ENCODE measurements around the gene TMEM240. TPM values are rescaled to one million over a fixed set of nuclear protein-coding genes. Genes with fewer than 3 reads are reported as not detected.
"Not testable (repeated sequence)": the region's sequence is repeated elsewhere in the genome, so short reads cannot be mapped to it uniquely, and the experiment has no call there.

The TMEM240 gene
- polyA plus RNA-seq, 1 donor from 2014 or later = not detected

DNA sequence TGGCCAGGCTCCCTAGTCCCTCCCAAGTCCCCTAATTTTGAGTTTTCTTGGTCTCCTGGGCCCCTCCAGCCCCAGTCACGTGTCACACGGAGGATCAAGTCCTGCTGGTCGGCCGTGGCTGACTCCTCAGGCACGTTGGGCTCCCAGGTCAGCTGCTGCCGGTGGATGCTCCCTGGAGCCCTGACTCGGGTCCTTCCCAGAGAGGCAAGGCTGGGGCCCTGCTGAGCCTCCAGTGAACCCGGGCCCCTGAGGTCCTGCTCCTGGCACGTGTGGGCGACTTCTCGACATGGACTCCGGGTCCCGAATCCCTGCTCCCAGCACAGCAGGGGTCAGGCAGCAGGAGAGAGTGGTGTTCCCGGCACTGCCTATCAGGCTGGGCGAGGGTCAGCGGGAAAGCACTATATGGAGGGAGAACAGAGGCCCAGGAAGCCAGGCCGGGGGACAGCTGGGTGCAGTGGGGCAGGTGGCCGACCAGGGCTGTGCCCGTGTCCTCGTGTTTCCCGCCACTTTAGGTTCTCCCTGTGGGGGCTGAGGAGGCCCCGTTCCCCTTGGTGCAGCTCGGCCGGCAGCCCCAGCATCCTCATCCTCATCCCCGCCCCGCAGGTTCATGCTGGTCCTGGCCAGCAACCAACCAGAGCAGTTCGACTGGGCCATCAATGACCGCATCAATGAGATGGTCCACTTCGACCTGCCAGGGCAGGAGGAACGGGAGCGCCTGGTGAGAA lies 13.2 kb downstream of the TMEM240 start:
- H3K27me3 Mint-ChIP-seq = no peaks in the 10 kb centered on the region
- H3K9me3 Mint-ChIP-seq = peaks cover 0 to 3% (median 0%) of the 10 kb centered on the region in 3 donors
- no peaks in the 10 kb centered on the region for H3K4me1 Mint-ChIP-seq
- H3K4me3 Mint-ChIP-seq = no peak overlapping the region
- peaks cover 4% of the 10 kb centered on the region for H3K36me3 Mint-ChIP-seq
- H3K27ac Mint-ChIP-seq = no peak overlapping the region

DNA sequence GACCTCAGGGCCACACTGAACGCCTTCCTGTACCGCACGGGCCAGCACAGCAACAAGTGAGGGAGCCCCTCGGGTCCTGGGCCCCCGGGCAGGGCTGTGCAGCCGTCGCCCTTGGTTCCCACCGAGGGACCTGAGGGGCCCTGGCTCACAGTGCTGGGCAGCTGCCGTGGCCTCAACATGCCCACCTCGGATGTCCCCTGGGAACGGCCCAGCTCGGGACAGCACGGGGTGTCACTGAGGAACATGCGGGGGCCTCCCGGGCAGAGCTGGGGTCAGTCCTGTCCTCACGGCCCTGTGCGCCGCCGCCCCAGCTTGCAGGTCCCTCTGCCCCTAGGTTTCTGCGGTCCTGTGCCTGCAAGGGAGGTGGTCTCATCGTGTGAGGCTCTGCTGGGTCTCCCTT lies 13.9 kb downstream of the TMEM240 start:
- not testable (repeated sequence) for H3K27ac Mint-ChIP-seq, H3K27me3 Mint-ChIP-seq, H3K36me3 Mint-ChIP-seq, H3K9me3 Mint-ChIP-seq, H3K4me1 Mint-ChIP-seq, H3K4me3 Mint-ChIP-seq

DNA sequence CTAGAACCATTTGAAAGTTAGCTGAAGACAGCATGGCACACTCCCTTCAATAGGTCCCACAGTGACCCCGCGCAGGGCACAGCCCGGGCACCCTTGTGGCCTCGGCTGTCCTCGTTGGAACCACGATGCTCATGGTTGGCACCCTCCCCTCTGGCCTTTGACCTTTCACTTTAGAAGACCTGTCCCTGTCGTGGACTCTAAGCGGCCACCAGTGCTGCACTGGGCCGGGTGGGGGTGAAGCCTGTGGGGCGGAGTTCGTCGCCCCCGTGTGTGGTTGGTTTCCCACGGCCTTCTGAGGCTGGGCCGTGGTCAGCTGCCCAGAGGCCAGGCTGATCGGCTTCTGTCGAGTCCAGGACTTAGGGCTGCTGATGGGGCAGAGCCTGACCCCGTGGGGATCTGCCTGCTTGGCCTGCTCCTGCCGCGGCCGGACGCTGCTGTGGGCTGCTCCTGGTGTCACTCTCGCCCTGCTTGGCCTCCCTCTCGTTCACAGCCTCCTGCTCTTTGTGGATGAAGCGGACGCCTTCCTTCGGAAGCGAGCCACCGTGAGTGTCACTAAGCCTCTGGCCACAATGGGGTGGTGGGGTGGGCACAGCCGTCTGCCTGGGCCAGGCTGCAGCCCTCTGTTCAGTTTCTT lies 15.6 kb downstream of the TMEM240 start:
- not testable (repeated sequence) for H3K4me1 Mint-ChIP-seq, H3K36me3 Mint-ChIP-seq, H3K9me3 Mint-ChIP-seq, H3K27me3 Mint-ChIP-seq, H3K4me3 Mint-ChIP-seq, H3K27ac Mint-ChIP-seq

DNA sequence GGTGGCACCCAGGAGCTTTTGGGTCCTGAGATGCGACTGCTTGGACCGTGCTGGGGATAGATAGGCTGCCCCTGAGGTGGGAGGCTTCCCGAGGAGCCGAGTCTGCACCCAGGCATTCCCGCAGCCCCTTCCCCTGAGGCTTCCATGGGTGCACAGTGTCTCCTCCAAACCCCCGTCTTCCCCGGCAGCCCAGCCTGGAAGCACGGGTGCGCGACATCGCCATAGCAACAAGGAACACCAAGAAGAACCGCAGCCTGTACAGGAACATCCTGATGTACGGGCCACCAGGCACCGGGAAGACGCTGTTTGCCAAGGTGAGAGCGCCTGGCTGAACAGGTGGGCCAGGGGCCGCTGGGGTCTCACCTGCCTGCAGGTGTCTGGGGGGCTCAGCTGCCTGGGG lies 16.8 kb downstream of the TMEM240 start:
- peak overlapping the region in 1 of 4 donors; percentile 70 for H3K4me3 Mint-ChIP-seq
- H3K9me3 Mint-ChIP-seq, H3K27me3 Mint-ChIP-seq, H3K36me3 Mint-ChIP-seq, H3K27ac Mint-ChIP-seq, H3K4me1 Mint-ChIP-seq: not testable (repeated sequence)

DNA sequence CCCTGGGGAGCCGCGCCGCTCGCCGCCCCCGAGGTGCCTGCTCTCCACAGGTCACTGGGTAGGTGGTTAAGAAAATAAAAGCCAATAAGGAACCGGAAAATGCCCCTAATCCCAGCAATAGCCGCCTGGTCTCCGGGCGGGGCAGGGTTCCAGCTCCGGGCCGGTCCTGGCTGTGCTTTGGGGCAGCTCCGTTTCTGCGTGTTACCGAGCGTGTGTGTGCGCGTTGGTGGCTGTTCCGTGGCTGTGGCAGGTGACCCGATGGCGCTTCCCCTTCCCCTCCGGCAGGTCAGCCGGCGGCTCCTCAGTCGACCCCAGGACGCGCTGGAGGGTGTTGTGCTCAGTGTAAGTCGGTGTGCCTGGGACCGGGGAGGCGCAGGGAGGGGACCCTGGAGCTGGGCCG lies 17.2 kb downstream of the TMEM240 start:
- H3K4me1 Mint-ChIP-seq = not testable (repeated sequence)

DNA sequence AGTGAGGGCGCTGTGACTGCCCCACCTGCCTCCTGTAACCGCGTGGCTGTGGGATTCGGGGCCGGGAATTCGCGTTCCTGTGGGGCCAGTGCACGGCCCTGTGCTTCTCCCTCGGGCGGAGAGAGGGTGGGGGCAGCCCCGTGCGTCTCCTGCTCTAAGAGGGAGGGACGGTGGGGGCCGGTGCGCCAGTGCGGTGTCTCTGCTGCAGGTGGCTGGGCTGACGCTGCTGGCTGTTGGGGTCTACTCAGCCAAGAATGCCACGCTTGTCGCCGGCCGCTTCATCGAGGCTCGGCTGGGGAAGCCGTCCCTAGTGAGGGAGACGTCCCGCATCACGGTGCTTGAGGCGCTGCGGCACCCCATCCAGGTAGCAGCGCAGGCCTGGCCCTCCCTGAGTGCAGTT lies 17.9 kb downstream of the TMEM240 start:
- H3K27ac Mint-ChIP-seq, H3K36me3 Mint-ChIP-seq, H3K27me3 Mint-ChIP-seq, H3K4me1 Mint-ChIP-seq, H3K4me3 Mint-ChIP-seq, H3K9me3 Mint-ChIP-seq: not testable (repeated sequence)

More for the DNA sequence above, 17.2 kb downstream of the TMEM240 start:
- H3K4me3 Mint-ChIP-seq, H3K27ac Mint-ChIP-seq, H3K27me3 Mint-ChIP-seq, H3K9me3 Mint-ChIP-seq, H3K36me3 Mint-ChIP-seq: not testable (repeated sequence)

DNA sequence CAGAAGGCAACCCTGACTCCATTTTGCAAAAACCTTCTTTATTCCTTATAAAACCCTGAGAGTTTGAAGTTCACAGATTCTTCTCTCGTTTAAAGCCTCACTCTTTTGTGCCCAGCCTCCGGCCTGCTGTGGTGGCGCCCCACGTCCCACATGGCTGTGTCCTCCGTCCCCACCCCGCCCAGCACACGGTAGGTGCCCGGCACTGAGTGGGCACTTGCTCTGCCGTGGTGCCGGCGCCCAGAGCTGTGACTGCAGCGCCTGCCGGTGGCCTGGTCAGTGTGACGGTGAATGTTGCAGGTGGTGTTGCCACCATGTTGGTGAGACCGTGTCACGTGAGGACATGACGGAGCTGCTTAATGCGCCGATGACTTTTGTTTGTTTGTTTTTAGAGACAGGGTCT lies 19.1 kb downstream of the TMEM240 start:
- no peak overlapping the region for H3K27ac Mint-ChIP-seq
- H3K36me3 Mint-ChIP-seq = peaks cover 3% of the 10 kb centered on the region
- no peaks in the 10 kb centered on the region for H3K27me3 Mint-ChIP-seq
- H3K4me3 Mint-ChIP-seq = no peak overlapping the region
- no peaks in the 10 kb centered on the region for H3K4me1 Mint-ChIP-seq
- no peaks in the 10 kb centered on the region for H3K9me3 Mint-ChIP-seq

DNA sequence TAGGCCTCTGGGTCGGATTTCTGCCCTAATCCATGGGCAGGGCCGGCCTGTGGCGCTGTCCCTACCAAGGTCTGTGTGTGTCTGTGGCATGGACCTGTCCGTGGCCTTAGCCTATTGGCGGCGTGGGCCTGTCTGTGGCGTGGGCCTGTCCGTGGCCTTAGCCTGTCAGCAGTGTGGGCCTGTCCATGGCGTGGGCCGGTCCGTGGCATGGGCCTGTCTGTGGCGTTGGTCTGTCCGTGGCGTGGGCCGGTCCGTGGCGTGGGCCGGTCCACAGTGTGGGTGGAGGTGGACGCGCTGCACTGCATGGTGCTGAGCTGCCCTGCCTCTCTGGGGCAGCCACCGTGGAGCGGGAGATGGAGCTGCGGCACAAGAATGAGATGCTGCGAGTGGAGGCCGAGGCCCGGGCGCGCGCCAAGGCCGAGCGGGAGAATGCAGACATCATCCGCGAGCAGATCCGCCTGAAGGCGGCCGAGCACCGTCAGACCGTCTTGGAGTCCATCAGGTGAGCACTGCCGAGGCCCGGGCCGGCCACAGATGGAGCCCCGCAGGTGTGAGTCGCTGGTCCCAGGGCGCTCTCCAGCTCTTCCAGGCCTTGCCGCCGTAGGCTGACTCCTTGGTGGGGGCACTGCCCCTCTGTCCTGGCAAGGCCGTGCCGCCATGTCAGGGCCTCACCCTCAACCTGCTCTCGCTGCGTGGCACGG lies 20.5 kb downstream of the TMEM240 start:
- not testable (repeated sequence) for H3K4me3 Mint-ChIP-seq, H3K4me1 Mint-ChIP-seq, H3K27me3 Mint-ChIP-seq, H3K36me3 Mint-ChIP-seq, H3K9me3 Mint-ChIP-seq, H3K27ac Mint-ChIP-seq

DNA sequence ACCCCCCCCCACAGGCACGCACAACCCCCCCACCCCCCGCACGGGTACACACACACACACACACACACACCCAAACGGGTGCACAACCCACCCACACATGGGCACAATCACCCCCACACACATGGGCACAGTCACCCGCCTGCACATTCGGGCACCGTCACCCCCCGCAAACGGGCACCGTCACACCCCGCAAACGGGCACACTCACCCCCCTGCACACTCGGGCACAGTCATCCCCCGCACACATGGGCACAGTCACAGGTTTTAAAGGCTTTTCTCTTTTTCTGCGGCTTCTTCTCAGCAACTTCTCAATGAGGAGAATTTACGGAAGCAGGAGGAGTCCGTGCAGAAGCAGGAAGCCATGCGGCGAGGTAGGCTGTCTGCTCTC lies 21.8 kb downstream of the TMEM240 start:
- H3K4me3 Mint-ChIP-seq, H3K27ac Mint-ChIP-seq, H3K36me3 Mint-ChIP-seq, H3K4me1 Mint-ChIP-seq, H3K27me3 Mint-ChIP-seq, H3K9me3 Mint-ChIP-seq: not testable (repeated sequence)

DNA sequence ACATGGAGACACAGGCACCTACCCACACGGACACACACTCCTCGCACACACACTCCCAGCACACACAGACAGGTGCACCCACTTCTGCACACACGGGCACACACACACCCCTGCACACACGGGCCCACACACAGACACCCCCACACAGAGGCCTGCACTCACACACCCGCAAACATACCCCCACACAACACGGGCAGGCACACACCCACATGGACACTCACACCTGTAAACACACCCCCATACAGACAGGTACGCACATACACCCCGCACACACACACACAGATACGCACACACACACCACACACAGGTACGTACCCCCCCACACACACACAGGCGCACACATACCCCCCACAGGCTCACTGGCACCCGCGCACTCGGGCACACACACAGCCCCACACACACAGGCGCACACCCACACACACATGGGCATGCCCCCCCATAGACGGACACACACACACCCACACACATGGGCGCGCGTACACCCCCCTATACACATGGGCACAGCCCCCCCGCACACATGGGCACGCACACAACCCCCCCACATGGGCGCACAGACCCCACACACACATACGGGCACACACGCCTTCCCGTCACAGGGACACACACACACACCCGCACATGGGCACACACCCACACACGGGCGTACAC lies 22.3 kb downstream of the TMEM240 start:
- Mint-ChIP-seq H3K9me3 (no peaks in the 10 kb centered on the region), H3K4me1 (peaks cover 0 to 2% (median 0%) of the 10 kb centered on the region in 3 donors), H3K27me3 (no peaks in the 10 kb centered on the region), H3K36me3 (peaks cover 3% of the 10 kb centered on the region), H3K4me3 (no peak overlapping the region), H3K27ac (no peak overlapping the region)

DNA sequence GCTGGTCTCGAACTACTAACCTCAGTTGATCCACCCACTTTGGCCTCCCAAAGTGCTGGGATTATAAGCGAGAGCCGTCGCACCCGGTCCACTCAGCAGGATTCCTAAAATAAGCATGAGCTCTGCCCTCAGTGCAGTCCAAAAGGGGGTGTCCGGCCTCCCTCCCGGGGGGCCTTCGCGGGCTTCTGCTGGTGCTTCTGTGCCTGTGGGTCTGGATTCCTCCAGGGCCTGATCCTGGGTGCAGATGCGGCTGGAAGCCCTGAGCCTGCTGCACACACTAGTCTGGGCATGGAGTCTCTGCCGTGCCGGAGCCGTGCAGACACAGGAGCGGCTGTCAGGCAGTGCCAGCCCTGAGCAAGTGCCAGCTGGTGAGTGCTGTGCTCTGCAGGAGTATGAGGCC lies 23.5 kb downstream of the TMEM240 start:
- H3K4me1 Mint-ChIP-seq, H3K27ac Mint-ChIP-seq, H3K27me3 Mint-ChIP-seq, H3K9me3 Mint-ChIP-seq, H3K36me3 Mint-ChIP-seq, H3K4me3 Mint-ChIP-seq: not testable (repeated sequence)

DNA sequence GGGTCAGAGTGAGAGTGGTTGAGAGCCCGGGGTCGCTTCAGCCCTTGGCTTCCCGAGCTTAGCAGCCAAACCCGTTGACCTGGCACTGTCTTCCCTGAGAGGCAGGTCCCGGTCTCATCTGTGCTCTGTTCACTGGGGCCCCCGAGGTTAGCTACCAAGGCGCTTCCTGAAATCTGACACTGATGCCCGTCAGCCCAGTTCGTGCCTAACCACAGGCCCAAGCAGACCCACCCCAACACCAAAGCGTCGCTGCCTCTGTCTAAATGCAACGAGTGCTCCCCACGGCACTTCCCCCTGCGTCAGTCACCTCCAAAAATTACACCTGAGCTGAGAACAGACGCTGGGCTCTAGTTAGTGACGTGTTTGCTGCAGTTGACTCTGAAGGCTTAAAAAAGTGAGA lies 26.0 kb downstream of the TMEM240 start:
- not testable (repeated sequence) for H3K9me3 Mint-ChIP-seq, H3K27me3 Mint-ChIP-seq, H3K27ac Mint-ChIP-seq, H3K36me3 Mint-ChIP-seq, H3K4me3 Mint-ChIP-seq, H3K4me1 Mint-ChIP-seq

DNA sequence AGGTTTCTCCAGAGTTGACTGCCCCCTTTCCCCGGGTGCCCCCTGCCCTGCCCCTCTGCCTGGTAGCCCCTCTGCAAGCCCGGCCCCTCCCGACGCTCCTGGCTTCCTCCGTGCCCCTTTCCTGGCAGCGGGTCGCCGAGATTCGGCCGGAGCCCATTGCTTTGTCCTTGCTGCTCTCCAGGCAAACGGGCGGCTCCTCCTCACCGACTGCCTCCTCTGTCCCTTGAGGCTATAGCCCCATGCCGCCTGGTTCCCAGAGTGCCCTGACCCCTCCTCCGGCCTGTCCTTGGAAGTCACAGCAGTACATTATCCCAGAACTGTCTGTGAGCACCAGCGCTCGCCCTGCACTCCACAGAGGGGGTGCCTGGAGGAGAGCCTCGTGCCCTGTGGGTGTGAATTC lies 26.7 kb downstream of the TMEM240 start:
- H3K9me3 Mint-ChIP-seq, H3K4me1 Mint-ChIP-seq, H3K27ac Mint-ChIP-seq, H3K36me3 Mint-ChIP-seq, H3K27me3 Mint-ChIP-seq: not testable (repeated sequence)
- H3K4me3 Mint-ChIP-seq = peak overlapping the region in 3 of 4 donors; percentile 32 to 79 (median 79)

DNA sequence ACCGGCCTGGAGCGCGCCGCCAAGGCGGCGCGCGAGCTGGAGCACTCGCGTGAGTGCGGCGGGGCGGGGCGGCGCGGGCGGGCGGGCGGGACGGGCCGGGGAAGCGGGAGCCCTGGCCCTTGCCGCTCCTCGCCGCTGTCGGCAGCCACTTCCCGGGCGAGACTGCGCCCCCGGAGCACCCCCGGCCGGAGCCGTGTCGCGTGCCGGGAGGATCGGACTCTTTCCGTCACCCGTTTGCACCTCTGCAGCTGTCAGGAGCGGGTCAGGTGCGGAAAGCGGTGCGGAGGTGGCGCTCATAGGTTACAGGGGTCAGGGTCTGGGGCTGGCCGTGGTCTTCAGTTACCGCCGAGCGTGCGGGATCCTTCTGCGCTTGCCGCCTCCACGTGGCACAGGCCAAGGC lies 28.0 kb downstream of the TMEM240 start:
- H3K4me1 Mint-ChIP-seq, H3K9me3 Mint-ChIP-seq, H3K27me3 Mint-ChIP-seq, H3K36me3 Mint-ChIP-seq: not testable (repeated sequence)
- peak overlapping the region in 1 of 3 donors; percentile 73 for H3K27ac Mint-ChIP-seq
- H3K4me3 Mint-ChIP-seq = peak overlapping the region; percentile 66 to 87 (median 79)

DNA sequence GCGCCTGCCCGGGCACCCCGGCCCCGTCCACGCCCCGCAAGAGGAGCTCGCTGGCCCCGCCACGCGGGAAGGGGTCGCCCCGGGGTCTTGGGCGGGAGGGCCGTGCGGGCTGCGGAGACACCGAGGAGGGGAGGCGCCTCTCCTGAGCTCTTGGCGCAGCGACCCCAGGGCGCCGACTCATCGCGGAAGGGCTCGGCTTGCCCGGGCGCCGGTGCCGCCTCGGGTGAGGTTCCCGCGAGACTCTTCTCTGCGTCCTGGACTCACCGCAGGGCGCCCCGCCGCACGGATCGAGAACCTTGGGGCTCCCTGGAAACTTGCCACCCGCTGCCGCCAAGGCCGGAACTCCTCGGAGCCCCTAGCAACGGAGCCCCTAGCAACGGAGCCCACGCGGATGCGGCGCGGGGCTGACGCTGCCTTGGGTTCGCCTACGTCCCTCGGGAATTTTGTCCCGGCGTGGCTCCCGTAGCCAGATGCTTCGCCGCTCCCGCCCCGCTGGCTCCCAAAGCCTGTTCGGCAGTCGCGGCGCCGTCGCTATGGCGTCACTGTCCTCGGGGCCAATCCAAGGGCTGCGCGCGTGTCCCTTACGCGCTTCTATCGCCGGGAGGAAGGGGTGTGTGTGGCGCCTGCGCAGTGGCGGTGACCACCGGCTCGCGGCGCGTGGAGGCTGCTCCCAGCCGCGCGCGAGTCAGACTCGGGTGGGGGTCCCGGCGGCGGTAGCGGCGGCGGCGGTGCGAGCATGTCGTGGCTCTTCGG lies 28.7 kb downstream of the TMEM240 start, which contains the start of gene ATAD3A:
Gene ATAD3A, plus strand, starts transcription at position 630 of the 753 bp plus-strand sequence. Its CDS starts 107 bp downstream, at position 737.
- H3K4me1 Mint-ChIP-seq = peaks cover 6 to 9% (median 8%) of the 10 kb centered on the region in 3 donors
- H3K27ac Mint-ChIP-seq = peak within 1 kb of the TSS; percentile 85 to 97 (median 97)
- H3K36me3 Mint-ChIP-seq = no peaks in the 10 kb centered on the region
- no peaks in the 10 kb centered on the region for H3K27me3 Mint-ChIP-seq
- no peaks in the 10 kb centered on the region for H3K9me3 Mint-ChIP-seq
- peak within 1 kb of the TSS; percentile 87 to 96 (median 94) for H3K4me3 Mint-ChIP-seq

All from IgD-negative memory B cell (primary cell).